ENCODE data around the gene NAGA.
"Not testable (repeated sequence)": the region's sequence is repeated elsewhere in the genome, so short reads cannot be mapped to it uniquely, and the experiment has no call there.

The NAGA gene

DNA sequence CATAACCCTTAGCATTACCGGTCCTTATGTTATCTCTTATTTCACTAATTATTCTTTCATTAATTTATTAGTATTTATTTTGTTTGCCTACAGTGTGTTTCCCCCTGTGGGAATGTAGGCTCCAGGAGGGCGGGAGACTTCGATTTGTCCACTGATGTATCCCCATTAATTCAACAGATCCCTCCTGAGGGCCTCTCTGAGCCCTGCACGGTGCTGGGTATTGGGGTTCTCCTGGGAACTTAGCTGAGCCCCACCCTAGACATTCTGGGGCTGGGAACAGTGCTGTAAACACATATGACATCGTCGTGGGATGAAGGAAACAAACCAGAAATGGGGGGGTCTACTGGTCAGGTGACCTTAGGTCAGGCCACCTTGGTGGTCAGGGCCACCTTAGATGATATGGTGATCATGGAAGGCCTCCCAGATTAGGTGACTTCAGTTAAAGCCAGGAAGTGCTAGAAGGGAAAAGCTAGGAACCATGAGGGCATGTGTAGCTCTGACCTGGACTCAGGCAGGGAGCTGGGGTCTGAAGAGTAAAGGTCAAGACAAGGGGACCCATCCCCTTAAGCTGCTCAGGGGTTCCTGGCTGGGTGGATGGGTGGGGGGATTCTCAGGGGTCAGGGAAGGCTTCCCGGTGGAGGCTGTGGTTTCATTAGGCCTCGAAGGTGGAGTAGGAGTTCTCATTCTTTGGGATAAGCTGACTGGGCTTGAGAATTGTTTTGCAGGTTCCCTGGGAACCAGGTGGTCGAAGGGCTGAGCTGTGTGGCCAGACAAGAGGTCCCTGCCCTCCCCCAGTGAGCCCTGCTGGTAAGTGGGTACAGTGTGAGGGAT lies 4.4 kb upstream of the NAGA start:
- TF ChIP-seq, protein P1, sequence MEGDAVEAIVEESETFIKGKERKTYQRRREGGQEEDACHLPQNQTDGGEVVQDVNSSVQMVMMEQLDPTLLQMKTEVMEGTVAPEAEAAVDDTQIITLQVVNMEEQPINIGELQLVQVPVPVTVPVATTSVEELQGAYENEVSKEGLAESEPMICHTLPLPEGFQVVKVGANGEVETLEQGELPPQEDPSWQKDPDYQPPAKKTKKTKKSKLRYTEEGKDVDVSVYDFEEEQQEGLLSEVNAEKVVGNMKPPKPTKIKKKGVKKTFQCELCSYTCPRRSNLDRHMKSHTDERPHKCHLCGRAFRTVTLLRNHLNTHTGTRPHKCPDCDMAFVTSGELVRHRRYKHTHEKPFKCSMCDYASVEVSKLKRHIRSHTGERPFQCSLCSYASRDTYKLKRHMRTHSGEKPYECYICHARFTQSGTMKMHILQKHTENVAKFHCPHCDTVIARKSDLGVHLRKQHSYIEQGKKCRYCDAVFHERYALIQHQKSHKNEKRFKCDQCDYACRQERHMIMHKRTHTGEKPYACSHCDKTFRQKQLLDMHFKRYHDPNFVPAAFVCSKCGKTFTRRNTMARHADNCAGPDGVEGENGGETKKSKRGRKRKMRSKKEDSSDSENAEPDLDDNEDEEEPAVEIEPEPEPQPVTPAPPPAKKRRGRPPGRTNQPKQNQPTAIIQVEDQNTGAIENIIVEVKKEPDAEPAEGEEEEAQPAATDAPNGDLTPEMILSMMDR (IDR thresholded peaks at IDR 0.05; ENCODE audit: insufficient read depth, low read length, missing control alignments), result no peak
- DNase-seq (ENCODE audit: low read depth, low spot score), result no peak
- POLR2A ChIA-PET, result interaction anchor here (0.7 kb wide), 1 partner anchor 80 kb away, joined by 6 read pairs; no protein-coding TSS in a partner anchor
- H3K4me3 ChIP-seq (ENCODE audit: low read depth, low read length), result peak overlapping the region; percentile 69
- CTCF ChIA-PET, result interaction anchor here (1.1 to 2.0 kb wide), 4 partner anchors 14 to 378 kb away, joined by 3 to 14 read pairs (median 4); no protein-coding TSS in a partner anchor

DNA sequence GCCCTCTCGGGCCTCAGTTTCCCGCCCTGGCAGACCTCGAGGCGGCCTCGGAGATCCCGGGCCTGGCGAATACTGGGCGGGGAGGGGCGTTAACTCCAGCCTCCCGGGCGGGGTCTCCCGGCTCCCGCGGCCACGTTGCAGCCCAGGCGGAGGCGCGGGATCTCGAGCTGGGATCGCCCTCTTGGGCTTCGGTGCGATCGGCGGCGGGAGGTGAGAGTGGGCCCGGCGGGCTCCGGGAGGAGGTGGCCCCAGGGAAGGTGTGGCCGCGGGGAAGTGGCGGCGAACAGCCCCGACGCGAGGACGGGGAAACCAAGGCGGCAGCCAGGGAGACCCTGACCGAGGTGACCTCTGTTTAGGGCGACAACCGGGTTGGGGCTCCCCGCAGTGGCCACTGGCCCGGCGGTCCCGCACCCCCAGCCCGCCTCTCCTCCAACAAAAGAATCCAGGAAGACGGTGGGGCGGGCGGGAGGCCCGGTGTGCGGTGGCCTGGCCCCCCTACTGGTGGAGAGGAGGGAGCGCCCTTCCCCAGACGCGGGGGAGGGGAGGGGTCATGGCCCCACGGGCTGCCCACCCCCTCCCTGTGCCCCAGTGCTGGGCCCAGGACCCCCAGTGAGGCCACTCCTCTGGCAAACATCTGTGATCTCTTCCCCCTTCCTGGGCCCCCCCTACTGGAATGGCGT lies 3.7 kb upstream of the NAGA start, which contains the start of gene PHETA2:
Gene PHETA2 (plus strand): TSS at position 117 of the 680 bp plus-strand sequence. CDS start 3,046 bp downstream, outside the sequence.
- H3K4me3 ChIP-seq (ENCODE audit: low read depth, low read length), result peak within 1 kb of the TSS; percentile 69
- TF ChIP-seq, protein P1 (IDR thresholded peaks at IDR 0.05; ENCODE audit: insufficient read depth, low read length, missing control alignments), result peak; percentile 68
- POLR2A ChIA-PET, result no interaction called here
- no peak for DNase-seq (ENCODE audit: low read depth, low spot score)
- CTCF ChIA-PET, result interaction anchor here (0.5 kb wide), 1 partner anchor 365 kb away, joined by 3 read pairs; no protein-coding TSS in a partner anchor

DNA sequence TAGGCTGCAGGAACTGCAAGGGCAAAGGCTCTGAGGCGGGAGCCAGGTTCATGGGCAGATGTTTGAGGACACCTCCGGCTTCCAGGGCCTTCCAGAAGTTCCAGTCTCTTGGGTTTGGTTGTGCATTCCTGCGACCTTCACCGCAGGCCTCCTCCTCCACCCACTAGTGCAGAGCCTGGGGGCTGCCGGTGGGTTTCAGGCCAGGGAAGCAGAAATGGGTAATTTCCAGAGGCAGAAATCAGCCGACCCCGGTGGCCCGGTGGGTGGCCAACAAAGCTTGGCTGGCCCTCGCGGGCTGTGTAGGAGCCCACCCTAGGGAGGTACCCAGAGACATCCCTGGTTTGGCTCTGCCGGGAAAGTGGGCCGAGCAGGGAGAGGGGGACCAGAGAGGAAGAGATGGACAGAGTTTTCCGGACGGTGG lies 3.0 kb upstream of the NAGA start:
- POLR2A ChIA-PET, result no interaction called here
- CTCF ChIA-PET, result no interaction called here
- H3K4me3 ChIP-seq (ENCODE audit: low read depth, low read length), result peak overlapping the region; percentile 69

DNA sequence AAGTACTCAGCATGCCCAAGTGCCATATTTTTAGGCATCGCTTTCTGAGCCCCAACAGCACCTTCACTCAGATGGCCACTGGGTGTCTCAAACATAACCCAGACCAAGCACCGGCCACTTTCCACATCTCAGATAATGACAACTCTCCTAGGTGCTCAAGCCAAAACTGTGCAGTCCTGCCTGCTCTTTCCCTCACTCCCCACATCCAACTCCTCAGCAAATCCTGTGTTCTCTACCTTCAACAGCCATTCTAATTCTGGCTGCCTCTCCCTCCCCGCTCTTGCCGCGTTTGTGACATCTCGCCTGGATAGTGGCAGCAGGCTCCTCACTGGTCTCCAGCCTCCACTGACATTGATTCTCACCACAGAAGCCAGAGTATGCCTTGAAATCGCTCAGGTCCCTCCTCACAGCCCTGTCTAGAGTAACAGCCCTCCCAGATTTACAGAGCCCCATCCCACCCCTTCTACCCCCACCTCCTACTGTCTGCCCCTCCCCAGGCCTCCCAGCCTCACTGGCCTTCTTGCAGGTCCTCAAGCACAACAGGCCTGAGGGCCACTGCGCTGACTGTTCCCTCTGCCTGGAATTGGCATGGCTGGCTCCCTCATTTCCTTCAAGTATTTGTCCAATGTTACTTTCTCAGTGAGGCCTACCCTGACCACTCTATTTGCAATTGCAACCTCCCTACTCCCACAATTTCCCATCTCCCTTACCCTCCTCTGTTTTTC lies 2.2 kb upstream of the NAGA start:
- CTCF ChIA-PET, result no interaction called here
- DNase-seq (ENCODE audit: low read depth, low spot score), result no peak
- POLR2A ChIA-PET, result no interaction called here
- TF ChIP-seq, protein P1 (IDR thresholded peaks at IDR 0.05; ENCODE audit: insufficient read depth, low read length, missing control alignments), result no peak
- H3K4me3 ChIP-seq (ENCODE audit: low read depth, low read length), result no peak overlapping the region

More for the DNA sequence above, 3.0 kb upstream of the NAGA start:
- no peak for DNase-seq (ENCODE audit: low read depth, low spot score)
- TF ChIP-seq, protein P1 (IDR thresholded peaks at IDR 0.05; ENCODE audit: insufficient read depth, low read length, missing control alignments), result no peak

DNA sequence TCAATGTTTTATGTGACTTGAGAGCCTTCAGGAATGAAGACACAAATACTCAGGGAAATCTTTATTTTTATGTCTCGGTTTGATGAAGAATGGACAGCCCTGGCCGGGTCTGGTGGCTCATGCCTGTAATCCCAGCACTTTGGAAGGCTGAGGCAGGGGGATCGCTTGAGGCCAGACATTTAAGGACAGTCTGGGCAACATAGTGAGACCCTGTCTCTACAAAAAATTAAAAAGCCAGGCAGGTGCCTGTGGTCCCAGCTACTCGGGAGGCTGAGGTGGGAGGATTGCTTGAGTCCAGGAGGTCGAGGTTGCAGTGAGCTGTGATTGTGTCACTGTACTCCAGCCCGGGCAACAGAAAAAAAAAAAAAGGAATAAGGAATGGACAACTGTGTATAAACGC lies 896 bp upstream of the NAGA start:
- H3K4me3 ChIP-seq (ENCODE audit: low read depth, low read length); DNase-seq (ENCODE audit: low read depth, low spot score); POLR2A ChIA-PET: not testable (repeated sequence)
- CTCF ChIA-PET, result interaction anchor here (1.8 kb wide), 1 partner anchor 10 kb away, joined by 4 read pairs; no protein-coding TSS in a partner anchor

DNA sequence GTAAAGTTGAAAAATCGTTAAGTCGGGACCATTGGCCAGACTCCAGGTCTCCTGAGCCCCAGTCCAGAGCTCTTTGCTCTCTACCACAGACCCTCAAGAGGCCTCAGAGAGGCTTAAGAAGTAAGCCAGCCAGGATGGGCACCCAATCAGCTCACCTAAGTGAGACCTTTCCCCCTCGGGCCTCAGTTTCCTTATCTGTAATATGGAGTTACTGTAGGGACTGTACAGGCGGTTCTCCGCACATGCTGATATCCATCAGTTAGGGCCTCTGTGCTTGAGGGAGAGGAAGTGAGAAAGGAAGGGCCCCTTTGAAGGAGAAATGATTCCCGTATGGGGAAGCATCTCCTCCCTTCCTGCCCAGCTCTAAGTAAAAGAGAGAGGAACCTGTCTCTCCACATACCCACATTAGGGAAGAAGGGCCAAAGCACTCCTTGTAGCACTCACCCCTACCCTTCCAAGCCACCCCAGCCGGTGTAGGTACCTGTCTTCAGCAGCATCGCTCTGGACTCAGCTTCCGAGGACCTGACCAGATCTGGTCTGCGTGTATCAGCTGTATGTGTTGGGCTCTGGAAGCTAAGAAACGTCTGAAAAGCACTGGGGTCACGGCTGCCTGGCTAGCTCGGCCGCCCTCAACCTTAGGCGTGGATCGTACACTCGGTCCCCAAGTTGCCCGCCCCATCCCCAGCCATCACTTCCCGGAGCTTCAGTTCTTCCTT lies 653 bp downstream of the NAGA start:
- no peak for DNase-seq (ENCODE audit: low read depth, low spot score)
- TF ChIP-seq, protein P1 (IDR thresholded peaks at IDR 0.05; ENCODE audit: insufficient read depth, low read length, missing control alignments), result no peak
- peak overlapping the region; percentile 70 for H3K4me3 ChIP-seq (ENCODE audit: low read depth, low read length)
- ChIA-PET POLR2A (interaction anchor here (0.6 to 1.3 kb wide), 2 partner anchors 10 to 351 kb away, joined by 3 to 4 read pairs; partner anchors contain the start of gene SMDT1), CTCF (interaction anchor here (0.9 to 1.8 kb wide), 9 partner anchors 8 to 403 kb away, joined by 3 to 8 read pairs (median 3); partner anchors contain the start of genes NDUFA6 and SMDT1)

All from AG04449 (cell line).